GM18505 (cell line): ENCODE data around the gene THAP7.
"Not testable (repeated sequence)": the region's sequence is repeated elsewhere in the genome, so short reads cannot be mapped to it uniquely, and the experiment has no call there.

Experiments
- ATAC-seq: cut with Tn5 transposase; IDR thresholded peaks from one replicate; pipeline ENCODE4 v1.9.1; 2021; ENCODE audit not compliant: unreplicated experiment
- POLR2A ChIP-seq: IDR thresholded peaks from 4 replicates; pipeline ENCODE4 v1.6.1; 2011; ENCODE audit warnings: borderline replicate concordance; ENCODE audit not compliant: insufficient read depth, insufficient read length; ENCODE audit errors: extremely low read depth

Gene THAP7

DNA sequence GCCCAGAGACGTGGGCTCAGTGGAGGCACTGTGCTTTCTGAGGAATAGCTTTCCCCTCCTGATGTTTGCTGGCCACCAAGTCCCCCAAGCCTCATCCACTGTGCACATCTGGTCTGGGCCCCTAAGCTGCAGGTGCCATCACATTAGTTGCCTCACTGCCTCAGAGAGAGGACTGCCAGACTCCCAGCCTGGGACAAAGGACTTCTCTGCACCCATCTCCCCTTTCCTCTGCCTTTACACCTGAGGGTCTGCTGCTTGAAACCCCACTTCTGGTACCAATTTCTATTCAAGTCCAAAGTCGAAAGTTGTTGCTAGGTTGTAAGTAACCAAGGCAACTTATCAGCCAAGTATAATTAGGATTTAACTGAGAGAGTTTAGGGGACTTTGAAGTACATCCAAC is 23.5 kb downstream of the THAP7 start:
- ATAC-seq, result no peak
- no peak for TF ChIP-seq POLR2A

DNA sequence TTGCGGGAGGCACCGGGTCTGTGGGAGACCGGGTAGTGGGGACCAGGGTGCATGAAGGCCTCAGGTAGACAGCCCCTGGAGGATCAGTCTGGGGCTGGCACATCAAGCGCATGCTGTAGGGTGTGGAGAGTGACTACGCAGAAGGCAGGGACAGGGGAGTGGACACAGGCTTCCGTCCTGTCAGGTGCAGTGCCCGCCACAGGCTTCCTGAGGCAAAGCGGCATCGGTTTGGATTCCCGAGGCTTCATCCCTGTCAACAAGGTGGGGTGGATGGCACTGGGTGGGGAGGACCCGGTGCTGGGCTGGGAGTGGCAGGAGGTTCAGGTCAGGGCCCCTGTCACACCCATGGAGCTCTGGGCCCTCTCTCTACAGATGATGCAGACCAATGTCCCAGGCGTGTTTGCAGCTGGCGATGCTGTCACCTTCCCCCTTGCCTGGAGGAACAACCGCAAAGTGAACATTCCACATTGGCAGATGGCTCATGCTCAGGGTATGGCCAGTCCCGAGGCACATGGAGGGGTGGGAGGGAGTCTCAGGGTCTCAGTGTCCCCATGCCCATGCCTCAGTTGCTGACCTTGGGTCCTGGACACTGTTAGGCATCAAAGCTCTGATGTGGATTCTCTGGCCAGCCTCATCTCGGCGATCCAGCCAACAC is 24.3 kb downstream of the THAP7 start:
- no peak for ATAC-seq
- no peak for TF ChIP-seq POLR2A

DNA sequence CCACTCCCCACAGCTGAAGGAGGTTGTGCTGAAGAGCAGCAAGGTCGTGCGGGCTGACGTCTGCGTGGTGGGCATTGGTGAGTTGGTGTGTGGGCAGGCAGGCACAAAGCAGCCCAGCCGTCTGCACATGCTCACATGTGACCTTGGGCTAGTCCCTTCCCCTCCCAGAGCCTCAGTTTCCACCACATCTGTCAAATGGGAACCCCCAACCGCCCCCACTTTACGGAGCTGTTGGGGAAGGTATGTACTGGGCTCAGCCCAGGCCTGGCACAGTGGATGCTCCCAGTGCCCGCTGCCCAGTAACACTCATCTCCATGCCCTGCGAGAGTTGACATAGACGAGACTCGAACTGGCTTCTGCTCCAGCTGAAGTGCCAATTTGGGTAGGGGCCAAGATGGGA is 24.9 kb downstream of the THAP7 start:
- ATAC-seq, result no peak
- no peak for TF ChIP-seq POLR2A

DNA sequence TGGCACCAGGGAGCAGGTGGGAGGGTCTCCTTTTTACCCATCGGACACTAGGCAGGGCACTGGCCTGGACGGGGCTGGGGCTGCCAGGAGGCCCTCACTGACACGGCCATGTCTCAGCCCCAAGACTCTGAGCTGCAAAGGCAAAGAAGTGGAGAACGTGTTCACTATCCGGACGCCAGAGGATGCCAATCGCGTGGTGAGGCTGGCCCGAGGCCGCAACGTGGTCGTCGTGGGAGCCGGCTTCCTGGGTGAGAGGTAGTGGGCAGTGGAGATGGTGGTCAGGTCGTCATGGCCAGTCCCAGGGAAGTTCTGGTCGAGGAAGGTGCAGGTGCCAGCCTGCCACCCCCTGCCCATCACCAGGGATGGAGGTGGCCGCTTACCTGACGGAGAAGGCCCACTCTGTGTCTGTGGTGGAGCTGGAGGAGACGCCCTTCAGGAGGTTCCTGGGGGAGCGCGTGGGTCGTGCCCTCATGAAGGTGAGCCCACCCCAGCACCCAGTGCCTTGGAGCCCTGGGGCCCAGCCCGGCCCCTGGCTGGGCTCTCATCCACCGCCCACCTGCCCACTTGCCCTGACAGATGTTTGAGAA is 25.5 kb downstream of the THAP7 start:
- ATAC-seq, result no peak
- TF ChIP-seq POLR2A, result no peak

DNA sequence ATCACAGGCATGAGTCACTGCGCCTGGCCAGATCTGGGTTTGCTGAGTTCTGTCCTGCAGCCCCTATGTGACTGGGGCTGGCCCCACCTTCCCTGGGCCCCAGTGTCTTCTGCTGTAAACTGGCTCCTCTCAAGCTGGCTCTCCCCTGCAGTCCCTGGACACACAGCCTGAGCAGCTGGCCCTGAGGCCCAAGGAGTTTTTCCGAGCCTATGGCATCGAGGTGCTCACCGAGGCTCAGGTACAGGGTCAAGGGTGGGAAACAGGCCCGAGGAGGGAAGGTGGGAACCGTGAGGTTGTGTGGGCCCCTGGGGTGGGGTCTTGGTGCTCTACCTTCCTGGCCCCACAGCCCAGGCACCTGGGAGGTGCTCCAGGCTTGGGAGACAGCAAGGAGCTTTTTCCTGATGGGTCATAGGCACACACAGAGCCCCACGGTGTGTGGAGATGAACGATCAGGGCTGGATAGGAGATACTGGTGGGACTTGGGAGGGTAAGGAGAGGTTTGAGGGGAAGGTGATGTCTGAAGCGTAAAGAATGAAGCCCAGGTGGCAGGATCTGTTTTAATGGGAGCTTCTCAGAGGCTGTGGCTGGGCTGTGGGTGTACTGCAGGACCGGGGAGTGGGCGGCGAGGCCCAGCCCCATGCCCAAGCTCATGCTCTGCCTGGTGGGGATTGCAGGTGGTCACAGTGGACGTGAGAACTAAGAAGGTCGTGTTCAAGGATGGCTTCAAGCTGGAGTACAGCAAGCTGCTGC is 26.2 kb downstream of the THAP7 start:
- no peak for ATAC-seq
- TF ChIP-seq POLR2A, result no peak

DNA sequence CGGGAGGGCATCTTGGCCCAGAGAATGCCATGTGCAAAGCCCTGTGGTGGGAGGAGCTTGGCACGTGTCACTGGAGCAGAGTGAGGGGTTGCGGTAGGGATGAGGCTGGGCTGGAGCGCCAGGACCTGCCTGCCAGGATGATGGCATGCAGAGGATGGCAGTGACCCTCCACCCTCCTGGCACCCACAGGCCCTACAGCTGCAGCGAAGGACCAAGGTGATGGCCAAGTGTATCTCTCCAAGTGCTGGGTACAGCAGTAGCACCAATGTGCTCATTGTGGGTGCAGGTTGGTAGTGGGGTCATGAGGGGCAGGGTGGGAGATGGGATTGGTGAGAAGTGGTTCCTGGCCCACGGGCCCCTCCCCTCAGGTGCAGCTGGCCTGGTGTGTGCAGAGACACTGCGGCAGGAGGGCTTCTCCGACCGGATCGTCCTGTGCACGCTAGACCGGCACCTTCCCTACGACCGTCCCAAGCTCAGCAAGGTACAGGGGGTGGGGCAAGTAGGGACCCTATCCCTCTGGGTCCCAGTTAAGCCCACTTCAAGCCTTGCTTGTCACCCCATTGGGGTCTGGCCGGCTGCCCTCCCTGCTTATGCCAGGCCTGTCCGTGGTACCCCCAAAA is 27.5 kb downstream of the THAP7 start:
- ATAC-seq, result no peak
- TF ChIP-seq POLR2A, result no peak

DNA sequence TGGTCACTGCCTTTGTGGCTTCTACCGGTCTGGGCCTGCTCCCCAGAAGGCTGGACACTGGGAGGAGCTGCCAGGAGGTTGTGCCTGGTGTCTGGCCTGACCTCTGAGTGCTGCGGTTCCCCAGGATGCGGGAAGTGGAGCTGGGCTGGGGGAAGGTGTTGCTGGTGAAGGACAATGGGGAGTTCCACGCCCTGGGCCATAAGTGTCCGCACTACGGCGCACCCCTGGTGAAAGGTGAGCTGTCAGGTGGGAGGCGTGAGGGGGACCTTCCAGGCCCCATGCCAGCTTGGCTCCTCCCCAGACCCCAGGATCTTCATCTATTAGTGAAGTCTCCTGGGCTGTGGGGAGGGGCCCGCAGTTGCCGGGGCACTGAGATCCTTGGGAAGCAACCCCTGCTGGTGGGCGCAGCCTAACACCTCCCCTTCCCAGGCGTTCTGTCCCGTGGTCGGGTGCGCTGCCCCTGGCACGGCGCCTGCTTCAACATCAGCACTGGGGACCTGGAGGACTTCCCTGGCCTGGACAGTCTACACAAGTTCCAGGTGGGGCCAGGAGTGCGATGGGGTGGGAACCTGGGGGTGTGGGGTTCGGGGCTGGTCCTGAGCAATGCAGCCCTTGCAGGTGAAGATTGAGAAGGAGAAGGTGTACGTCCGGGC is 28.2 kb downstream of the THAP7 start:
- no peak for TF ChIP-seq POLR2A

DNA sequence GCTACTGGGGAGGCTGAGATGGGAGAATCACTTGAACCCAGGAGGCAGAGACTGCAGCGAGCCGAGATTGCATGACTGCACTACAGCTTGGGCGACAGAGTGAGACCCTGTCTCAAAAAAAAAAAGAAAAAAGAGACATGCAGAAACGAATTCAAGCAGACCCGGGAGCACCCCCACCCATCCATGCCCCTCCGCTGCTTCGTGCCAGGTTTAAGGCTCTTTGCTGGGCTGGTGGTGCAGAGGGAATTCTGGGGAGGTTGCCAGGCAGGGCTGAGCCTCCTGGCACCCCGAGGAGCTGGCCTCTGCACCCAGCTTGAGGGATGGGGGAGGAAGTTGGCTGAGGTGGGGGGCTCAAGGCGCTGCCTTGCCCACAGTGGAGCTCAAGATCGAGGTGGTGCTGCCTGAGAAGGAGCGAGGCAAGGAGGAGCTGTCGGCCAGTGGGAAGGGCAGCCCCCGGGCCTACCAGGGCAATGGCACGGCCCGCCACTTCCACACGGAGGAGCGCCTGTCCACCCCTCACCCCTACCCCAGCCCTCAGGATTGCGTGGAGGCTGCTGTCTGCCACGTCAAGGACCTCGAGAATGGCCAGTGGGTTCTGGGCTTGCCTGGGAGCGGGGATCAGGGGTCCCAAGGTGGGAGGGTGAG is 28.9 kb downstream of the THAP7 start:
- TF ChIP-seq POLR2A, result no peak
- no peak for ATAC-seq

More for the DNA sequence above, 28.2 kb downstream of the THAP7 start:
- no peak for ATAC-seq

DNA sequence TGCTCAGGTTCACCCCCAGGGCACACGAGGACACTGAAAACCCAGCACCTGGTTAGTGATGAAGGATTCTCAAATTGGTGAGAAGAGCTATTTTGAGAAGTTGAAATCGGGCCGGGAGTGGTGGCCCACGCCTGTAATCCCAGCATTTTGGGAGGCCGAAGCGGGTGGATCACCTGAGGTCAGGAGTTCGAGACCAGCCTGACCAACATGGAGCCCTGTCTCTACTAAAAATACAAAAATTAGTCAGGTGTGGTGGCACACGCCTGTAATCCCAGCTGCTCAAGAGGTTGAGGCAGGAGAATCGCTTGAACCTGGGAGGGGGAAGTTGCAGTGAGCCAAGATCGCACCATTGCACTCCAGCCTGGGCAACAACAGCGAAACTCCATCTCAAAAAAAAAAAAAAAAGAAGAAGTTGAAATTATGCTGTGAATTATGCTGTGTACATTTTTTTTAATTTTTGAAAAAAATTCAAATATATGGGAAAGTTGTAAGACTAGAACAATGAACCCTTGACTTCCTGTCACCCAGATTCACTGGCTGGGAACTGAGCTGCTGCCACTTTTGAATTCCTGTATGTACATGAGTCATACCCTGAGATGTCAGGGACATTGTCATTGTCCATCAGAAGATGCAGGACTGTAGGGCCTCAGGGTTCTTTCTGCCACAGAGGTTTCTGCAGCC is 29.8 kb downstream of the THAP7 start:
- ATAC-seq, result not testable (repeated sequence)

DNA sequence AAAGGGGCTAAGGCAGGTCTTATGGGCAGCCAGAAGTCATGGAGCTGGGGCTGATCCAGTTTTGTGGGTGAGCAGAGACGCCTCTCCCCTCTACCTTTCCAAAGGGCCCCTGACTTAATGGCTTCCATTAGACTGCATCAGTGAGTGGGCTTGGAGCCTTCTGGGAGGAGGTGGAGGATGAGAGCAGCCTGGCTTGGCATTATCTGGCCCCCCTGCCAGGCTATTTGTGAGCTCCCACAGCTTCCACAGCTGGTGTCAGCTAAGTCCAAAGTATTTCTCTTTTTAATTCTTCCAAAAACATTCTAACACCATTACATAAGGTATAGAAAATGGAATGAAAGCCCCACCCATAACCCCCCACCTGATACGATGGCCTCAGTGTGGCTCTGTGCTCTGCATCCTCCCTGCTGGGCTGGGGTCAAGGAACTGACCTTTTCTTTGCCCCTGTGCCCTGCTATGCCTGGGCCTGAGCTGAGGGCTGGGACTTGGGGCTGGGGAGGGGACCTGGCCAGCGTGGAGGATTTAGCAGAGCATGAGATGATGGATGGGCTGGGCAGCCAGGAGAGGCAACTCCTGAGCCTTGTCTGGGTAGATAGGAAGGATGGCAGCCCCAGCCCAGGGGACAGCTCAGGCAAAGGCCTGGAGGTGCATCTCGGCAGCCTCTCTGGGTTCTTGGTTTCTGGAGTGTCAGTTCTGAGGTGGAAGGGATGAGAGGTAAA is 30.8 kb downstream of the THAP7 start:
- ATAC-seq, result no peak
- TF ChIP-seq POLR2A, result no peak

DNA sequence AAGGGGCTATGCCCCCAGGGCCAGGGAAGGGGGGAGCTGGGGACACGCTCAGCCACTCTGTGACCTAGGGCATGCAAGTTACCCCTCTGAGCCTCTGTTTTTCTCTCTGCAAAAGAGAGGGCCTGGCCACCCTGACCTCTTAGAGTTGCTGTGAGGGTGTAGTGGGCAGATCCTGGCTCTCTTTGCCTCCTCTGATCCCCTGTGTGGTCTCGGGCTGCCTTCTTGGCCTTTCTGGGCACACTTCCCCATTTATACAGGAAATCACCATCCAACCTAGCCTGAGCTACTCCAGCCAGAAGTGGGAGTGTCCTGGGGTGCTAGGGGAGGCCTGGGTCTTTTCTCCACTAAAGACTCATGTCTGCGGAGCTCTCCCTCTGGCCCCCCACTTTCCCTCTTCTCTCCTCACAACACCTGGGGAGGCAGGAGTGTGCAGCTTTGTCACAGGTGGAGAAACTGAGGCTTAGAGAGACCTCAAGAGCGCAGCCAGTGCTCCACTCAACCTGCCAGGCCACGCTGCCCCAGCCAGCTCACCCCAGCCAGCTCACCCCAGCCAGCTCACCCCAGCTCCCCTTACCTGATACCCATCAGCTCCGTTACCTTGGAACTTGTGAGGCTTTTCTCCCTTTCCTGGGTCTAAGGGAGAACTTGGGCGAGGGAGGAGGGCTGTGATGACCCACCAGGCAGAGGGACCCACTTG is 33.5 kb downstream of the THAP7 start:
- TF ChIP-seq POLR2A, result no peak
- no peak for ATAC-seq
